K562 (cell line): ENCODE data around the gene TSPOAP1. TPM values are rescaled to one million over a fixed set of nuclear protein-coding genes. Genes with fewer than 3 reads are reported as not detected.

ENCODE experiments used
- NELFE ChIP-seq: IDR thresholded peaks from 2 replicates; pipeline ENCODE4 v1.6.1; 2011; ENCODE audit warnings: mild to moderate bottlenecking; ENCODE audit not compliant: insufficient read depth, insufficient read length
- NEUROD1 ChIP-seq: fragments of 150-350 bp; IDR thresholded peaks from 2 replicates; pipeline ENCODE4 v1.6.1; 2014; ENCODE audit warnings: borderline replicate concordance, low read length, low read depth; ENCODE audit not compliant: partially characterized antibody
- ZNF146 ChIP-seq: IDR thresholded peaks from one replicate; pipeline ENCODE4 v1.6.1; 2018; ENCODE audit warnings: missing compliant biosample characterization; ENCODE audit not compliant: unreplicated experiment
- ZNF263 ChIP-seq: sonication (generic); formaldehyde crosslinking; IDR thresholded peaks from 2 replicates; pipeline ENCODE4 v1.8.0; 2022; ENCODE audit warnings: mild to moderate bottlenecking, missing genetic modification reagents, borderline replicate concordance
- polyA plus RNA-seq, 8 experiments: library from polyadenylated mRNA; depleted of rRNA in 4 of 8; stranded (reverse) in 5 of 8; unstranded in 3 of 8; fragments of >200 nt; fragmentation: Nextera tagmentation in 2 of 8; fragmentation: Illumina TruSeq in 1 of 8; extraction: Ambion mirVana in 2 of 8; extraction: Trizol in 1 of 8; gene quantifications; 2 replicates each; pipeline versions ENCODE4 v1.2.1 to v1.2.3, GENCODE V29; 2011 to 2014; ENCODE audit warnings: inconsistent platforms in 1 of 8, missing spikeins in 1 of 8
- total RNA-seq, 7 experiments: library from RNA; depleted of rRNA in 6 of 7; stranded (reverse); fragments of >200 nt in 6 of 7; fragmentation: Illumina TruSeq in 2 of 7; extraction: Trizol in 2 of 7; gene quantifications; 2 replicates each; pipeline versions ENCODE4 v1.2.1 to v1.2.3, GENCODE V29; 2011 to 2021; ENCODE audit warnings: low replicate concordance in 1 of 7
- TF ChIP-seq, protein P1 (sequence below): fragments of 200-600 bp; sonication (generic); IDR thresholded peaks from one replicate; pipeline ENCODE4 v1.6.1; 2012; ENCODE audit warnings: mild to moderate bottlenecking, low read depth, low read length, inconsistent platforms
- TF ChIP-seq, protein P2 (sequence below): IDR thresholded peaks from 3 replicates; pipeline ENCODE4 v1.6.1; 2011; ENCODE audit warnings: borderline replicate concordance, mild to moderate bottlenecking; ENCODE audit not compliant: insufficient read length, insufficient read depth
- TF ChIP-seq, protein P3 (sequence below): fragments of 200-800 bp; sonication (Bioruptor generic); IDR thresholded peaks from 2 replicates; pipeline ENCODE4 v1.6.1; 2016; ENCODE audit warnings: missing genetic modification characterization, missing compliant biosample characterization

Gene TSPOAP1
- total and polyA plus RNA-seq, 9 of the 15 experiments (the other 6 are each of a cell fraction or from before 2014, with no cell fraction given) = 0.87 to 3.9 (median 1.8) TPM; not detected in 2

DNA sequence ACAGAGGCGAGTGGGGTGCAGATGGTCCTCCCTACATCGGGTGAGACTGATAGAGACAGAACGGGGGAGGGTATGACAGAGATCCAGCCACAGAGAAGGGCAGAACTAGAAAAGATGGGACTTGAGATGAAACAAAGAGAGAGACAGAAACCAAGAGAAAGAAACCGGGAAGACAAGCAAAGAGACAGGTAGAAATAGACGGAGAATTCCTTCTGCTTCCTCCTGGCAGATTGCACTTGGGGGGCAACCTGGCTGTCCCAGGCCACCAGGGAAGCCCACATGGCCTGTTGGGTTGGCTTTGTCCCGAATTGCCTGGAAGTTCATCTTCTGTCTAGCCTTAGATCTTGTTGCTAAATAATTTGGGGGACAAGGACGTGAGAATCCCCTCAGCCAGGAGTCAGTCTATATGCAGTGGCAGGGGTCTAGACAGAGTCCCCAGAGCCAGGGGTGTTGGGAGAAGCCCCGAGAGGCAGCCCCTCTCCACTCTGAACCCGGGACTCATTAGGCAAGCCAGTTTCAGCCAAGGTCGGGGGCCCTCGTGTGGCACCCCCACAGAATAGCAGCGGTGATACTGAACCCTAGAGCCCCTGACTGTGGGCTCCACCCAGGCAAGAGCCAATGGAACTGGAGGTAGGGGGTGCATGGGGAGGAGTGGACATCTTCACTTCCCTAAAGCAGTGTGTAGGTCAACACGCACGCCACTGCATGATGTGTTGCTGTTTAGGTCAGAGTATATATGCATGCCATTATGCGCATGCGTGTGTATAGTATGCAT, 627 bp upstream of the TSPOAP1 start (continued):
- TF ChIP-seq, protein P1, sequence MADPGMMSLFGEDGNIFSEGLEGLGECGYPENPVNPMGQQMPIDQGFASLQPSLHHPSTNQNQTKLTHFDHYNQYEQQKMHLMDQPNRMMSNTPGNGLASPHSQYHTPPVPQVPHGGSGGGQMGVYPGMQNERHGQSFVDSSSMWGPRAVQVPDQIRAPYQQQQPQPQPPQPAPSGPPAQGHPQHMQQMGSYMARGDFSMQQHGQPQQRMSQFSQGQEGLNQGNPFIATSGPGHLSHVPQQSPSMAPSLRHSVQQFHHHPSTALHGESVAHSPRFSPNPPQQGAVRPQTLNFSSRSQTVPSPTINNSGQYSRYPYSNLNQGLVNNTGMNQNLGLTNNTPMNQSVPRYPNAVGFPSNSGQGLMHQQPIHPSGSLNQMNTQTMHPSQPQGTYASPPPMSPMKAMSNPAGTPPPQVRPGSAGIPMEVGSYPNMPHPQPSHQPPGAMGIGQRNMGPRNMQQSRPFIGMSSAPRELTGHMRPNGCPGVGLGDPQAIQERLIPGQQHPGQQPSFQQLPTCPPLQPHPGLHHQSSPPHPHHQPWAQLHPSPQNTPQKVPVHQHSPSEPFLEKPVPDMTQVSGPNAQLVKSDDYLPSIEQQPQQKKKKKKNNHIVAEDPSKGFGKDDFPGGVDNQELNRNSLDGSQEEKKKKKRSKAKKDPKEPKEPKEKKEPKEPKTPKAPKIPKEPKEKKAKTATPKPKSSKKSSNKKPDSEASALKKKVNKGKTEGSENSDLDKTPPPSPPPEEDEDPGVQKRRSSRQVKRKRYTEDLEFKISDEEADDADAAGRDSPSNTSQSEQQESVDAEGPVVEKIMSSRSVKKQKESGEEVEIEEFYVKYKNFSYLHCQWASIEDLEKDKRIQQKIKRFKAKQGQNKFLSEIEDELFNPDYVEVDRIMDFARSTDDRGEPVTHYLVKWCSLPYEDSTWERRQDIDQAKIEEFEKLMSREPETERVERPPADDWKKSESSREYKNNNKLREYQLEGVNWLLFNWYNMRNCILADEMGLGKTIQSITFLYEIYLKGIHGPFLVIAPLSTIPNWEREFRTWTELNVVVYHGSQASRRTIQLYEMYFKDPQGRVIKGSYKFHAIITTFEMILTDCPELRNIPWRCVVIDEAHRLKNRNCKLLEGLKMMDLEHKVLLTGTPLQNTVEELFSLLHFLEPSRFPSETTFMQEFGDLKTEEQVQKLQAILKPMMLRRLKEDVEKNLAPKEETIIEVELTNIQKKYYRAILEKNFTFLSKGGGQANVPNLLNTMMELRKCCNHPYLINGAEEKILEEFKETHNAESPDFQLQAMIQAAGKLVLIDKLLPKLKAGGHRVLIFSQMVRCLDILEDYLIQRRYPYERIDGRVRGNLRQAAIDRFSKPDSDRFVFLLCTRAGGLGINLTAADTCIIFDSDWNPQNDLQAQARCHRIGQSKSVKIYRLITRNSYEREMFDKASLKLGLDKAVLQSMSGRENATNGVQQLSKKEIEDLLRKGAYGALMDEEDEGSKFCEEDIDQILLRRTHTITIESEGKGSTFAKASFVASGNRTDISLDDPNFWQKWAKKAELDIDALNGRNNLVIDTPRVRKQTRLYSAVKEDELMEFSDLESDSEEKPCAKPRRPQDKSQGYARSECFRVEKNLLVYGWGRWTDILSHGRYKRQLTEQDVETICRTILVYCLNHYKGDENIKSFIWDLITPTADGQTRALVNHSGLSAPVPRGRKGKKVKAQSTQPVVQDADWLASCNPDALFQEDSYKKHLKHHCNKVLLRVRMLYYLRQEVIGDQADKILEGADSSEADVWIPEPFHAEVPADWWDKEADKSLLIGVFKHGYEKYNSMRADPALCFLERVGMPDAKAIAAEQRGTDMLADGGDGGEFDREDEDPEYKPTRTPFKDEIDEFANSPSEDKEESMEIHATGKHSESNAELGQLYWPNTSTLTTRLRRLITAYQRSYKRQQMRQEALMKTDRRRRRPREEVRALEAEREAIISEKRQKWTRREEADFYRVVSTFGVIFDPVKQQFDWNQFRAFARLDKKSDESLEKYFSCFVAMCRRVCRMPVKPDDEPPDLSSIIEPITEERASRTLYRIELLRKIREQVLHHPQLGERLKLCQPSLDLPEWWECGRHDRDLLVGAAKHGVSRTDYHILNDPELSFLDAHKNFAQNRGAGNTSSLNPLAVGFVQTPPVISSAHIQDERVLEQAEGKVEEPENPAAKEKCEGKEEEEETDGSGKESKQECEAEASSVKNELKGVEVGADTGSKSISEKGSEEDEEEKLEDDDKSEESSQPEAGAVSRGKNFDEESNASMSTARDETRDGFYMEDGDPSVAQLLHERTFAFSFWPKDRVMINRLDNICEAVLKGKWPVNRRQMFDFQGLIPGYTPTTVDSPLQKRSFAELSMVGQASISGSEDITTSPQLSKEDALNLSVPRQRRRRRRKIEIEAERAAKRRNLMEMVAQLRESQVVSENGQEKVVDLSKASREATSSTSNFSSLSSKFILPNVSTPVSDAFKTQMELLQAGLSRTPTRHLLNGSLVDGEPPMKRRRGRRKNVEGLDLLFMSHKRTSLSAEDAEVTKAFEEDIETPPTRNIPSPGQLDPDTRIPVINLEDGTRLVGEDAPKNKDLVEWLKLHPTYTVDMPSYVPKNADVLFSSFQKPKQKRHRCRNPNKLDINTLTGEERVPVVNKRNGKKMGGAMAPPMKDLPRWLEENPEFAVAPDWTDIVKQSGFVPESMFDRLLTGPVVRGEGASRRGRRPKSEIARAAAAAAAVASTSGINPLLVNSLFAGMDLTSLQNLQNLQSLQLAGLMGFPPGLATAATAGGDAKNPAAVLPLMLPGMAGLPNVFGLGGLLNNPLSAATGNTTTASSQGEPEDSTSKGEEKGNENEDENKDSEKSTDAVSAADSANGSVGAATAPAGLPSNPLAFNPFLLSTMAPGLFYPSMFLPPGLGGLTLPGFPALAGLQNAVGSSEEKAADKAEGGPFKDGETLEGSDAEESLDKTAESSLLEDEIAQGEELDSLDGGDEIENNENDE = peak; percentile 58
- TF ChIP-seq ZNF263 (peak; percentile 96; the same call in 1 of the 2 replicates), ZNF146 (CRISPR knock-in tag) (no peak), NELFE (no peak), NEUROD1 (no peak)
- TF ChIP-seq, protein P2, sequence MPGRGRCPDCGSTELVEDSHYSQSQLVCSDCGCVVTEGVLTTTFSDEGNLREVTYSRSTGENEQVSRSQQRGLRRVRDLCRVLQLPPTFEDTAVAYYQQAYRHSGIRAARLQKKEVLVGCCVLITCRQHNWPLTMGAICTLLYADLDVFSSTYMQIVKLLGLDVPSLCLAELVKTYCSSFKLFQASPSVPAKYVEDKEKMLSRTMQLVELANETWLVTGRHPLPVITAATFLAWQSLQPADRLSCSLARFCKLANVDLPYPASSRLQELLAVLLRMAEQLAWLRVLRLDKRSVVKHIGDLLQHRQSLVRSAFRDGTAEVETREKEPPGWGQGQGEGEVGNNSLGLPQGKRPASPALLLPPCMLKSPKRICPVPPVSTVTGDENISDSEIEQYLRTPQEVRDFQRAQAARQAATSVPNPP = no peak
- TF ChIP-seq, protein P3, sequence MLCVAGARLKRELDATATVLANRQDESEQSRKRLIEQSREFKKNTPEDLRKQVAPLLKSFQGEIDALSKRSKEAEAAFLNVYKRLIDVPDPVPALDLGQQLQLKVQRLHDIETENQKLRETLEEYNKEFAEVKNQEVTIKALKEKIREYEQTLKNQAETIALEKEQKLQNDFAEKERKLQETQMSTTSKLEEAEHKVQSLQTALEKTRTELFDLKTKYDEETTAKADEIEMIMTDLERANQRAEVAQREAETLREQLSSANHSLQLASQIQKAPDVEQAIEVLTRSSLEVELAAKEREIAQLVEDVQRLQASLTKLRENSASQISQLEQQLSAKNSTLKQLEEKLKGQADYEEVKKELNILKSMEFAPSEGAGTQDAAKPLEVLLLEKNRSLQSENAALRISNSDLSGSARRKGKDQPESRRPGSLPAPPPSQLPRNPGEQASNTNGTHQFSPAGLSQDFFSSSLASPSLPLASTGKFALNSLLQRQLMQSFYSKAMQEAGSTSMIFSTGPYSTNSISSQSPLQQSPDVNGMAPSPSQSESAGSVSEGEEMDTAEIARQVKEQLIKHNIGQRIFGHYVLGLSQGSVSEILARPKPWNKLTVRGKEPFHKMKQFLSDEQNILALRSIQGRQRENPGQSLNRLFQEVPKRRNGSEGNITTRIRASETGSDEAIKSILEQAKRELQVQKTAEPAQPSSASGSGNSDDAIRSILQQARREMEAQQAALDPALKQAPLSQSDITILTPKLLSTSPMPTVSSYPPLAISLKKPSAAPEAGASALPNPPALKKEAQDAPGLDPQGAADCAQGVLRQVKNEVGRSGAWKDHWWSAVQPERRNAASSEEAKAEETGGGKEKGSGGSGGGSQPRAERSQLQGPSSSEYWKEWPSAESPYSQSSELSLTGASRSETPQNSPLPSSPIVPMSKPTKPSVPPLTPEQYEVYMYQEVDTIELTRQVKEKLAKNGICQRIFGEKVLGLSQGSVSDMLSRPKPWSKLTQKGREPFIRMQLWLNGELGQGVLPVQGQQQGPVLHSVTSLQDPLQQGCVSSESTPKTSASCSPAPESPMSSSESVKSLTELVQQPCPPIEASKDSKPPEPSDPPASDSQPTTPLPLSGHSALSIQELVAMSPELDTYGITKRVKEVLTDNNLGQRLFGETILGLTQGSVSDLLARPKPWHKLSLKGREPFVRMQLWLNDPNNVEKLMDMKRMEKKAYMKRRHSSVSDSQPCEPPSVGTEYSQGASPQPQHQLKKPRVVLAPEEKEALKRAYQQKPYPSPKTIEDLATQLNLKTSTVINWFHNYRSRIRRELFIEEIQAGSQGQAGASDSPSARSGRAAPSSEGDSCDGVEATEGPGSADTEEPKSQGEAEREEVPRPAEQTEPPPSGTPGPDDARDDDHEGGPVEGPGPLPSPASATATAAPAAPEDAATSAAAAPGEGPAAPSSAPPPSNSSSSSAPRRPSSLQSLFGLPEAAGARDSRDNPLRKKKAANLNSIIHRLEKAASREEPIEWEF (CRISPR knock-in tag) = no peak
